Measurements from ENCODE around the gene PNO1.

The PNO1 gene

DNA sequence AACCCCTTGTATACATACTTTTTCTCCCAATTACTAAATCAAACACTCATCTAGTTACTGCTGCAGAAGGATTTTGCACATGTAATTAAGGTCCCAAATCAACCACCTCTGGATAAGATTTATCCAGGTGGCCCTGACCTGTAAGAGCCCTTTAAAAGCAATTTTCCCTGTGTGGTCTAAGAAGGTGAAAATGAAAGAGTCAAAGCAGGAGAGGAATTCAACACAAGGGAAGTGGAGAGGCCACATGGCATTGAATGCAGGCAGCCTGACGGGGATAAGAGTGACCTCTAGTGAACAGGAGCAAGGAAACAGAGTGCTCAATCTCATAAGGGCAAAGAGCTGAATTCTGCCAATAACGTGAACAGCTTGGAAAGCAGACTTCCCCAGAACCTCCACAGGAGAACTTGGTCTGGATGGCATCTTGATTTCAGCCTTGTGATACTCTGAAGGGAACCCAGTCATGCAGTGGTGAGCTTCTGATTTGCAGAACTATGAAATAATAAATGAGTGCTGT, 67.5 kb downstream of the PNO1 start (continued):
- TF ChIP-seq, protein P1, sequence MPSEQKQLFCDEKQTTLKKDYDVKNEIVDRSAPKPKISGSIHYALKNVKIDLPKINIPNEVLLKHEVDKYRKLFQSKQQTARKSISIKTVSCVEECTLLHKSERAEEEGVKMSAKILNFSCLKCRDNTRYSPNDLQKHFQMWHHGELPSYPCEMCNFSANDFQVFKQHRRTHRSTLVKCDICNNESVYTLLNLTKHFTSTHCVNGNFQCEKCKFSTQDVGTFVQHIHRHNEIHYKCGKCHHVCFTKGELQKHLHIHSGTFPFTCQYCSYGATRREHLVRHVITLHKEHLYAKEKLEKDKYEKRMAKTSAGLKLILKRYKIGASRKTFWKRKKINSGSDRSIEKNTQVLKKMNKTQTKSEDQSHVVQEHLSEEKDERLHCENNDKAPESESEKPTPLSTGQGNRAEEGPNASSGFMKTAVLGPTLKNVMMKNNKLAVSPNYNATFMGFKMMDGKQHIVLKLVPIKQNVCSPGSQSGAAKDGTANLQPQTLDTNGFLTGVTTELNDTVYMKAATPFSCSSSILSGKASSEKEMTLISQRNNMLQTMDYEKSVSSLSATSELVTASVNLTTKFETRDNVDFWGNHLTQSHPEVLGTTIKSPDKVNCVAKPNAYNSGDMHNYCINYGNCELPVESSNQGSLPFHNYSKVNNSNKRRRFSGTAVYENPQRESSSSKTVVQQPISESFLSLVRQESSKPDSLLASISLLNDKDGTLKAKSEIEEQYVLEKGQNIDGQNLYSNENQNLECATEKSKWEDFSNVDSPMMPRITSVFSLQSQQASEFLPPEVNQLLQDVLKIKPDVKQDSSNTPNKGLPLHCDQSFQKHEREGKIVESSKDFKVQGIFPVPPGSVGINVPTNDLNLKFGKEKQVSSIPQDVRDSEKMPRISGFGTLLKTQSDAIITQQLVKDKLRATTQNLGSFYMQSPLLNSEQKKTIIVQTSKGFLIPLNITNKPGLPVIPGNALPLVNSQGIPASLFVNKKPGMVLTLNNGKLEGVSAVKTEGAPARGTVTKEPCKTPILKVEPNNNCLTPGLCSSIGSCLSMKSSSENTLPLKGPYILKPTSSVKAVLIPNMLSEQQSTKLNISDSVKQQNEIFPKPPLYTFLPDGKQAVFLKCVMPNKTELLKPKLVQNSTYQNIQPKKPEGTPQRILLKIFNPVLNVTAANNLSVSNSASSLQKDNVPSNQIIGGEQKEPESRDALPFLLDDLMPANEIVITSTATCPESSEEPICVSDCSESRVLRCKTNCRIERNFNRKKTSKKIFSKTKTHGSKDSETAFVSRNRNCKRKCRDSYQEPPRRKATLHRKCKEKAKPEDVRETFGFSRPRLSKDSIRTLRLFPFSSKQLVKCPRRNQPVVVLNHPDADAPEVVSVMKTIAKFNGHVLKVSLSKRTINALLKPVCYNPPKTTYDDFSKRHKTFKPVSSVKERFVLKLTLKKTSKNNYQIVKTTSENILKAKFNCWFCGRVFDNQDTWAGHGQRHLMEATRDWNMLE (tag by site-specific recombination; conservative IDR thresholded peaks at IDR 0.05; ENCODE audit: low read depth) = no peak
- TF ChIP-seq EGR2 (tag by site-specific recombination; IDR thresholded peaks at IDR 0.05; ENCODE audit: low read depth) = no peak
- peak; percentile 75 for TF ChIP-seq ZBTB17 (tag by site-specific recombination; IDR thresholded peaks at IDR 0.05)
- TF ChIP-seq ZNF146 (tag by site-specific recombination; IDR thresholded peaks at IDR 0.05) = no peak
- peak; percentile 31; the same call in 1 of the 2 replicates for TF ChIP-seq ZNF600 (tag by site-specific recombination; IDR thresholded peaks at IDR 0.05)
- no peak for TF ChIP-seq SP3 (tag by site-specific recombination; IDR thresholded peaks at IDR 0.05)
- TF ChIP-seq ZNF184 (tag by site-specific recombination; IDR thresholded peaks at IDR 0.05) = no peak
- TF ChIP-seq, protein P2, sequence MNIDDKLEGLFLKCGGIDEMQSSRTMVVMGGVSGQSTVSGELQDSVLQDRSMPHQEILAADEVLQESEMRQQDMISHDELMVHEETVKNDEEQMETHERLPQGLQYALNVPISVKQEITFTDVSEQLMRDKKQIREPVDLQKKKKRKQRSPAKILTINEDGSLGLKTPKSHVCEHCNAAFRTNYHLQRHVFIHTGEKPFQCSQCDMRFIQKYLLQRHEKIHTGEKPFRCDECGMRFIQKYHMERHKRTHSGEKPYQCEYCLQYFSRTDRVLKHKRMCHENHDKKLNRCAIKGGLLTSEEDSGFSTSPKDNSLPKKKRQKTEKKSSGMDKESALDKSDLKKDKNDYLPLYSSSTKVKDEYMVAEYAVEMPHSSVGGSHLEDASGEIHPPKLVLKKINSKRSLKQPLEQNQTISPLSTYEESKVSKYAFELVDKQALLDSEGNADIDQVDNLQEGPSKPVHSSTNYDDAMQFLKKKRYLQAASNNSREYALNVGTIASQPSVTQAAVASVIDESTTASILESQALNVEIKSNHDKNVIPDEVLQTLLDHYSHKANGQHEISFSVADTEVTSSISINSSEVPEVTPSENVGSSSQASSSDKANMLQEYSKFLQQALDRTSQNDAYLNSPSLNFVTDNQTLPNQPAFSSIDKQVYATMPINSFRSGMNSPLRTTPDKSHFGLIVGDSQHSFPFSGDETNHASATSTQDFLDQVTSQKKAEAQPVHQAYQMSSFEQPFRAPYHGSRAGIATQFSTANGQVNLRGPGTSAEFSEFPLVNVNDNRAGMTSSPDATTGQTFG (tag by site-specific recombination; IDR thresholded peaks at IDR 0.05; ENCODE audit: borderline replicate concordance) = no peak
- no peak for TF ChIP-seq ZNF747 (tag by site-specific recombination; IDR thresholded peaks at IDR 0.05)
- TF ChIP-seq IKZF3 (tag by site-specific recombination; IDR thresholded peaks at IDR 0.05) = 0 out of 2 replicates have a peak, but pooled peaks have one; percentile 17
- no peak for TF ChIP-seq ZNF555 (tag by site-specific recombination; conservative IDR thresholded peaks at IDR 0.05)
- TF ChIP-seq ZNF311 (tag by site-specific recombination; IDR thresholded peaks at IDR 0.05; ENCODE audit: borderline replicate concordance) = no peak
- TF ChIP-seq ZNF426 (tag by site-specific recombination; IDR thresholded peaks at IDR 0.05) = no peak
- no peak for TF ChIP-seq ZNF670 (tag by site-specific recombination; IDR thresholded peaks at IDR 0.05; ENCODE audit: low read depth)
- TF ChIP-seq ZNF707 (tag by site-specific recombination; IDR thresholded peaks at IDR 0.05) = no peak
- no peak for TF ChIP-seq FEZF1 (tag by site-specific recombination; IDR thresholded peaks at IDR 0.05)
- TF ChIP-seq ZFP3 (tag by site-specific recombination; IDR thresholded peaks at IDR 0.05; ENCODE audit: low read depth) = no peak
- no peak for TF ChIP-seq HOXA7 (CRISPR knock-in tag; IDR thresholded peaks at IDR 0.05; ENCODE audit: borderline replicate concordance)
- peak; percentile 53; the same call in 1 of the 2 replicates for TF ChIP-seq PRDM1 (tag by site-specific recombination; IDR thresholded peaks at IDR 0.05)
- no peak for TF ChIP-seq ZNF214 (tag by site-specific recombination; IDR thresholded peaks at IDR 0.05; ENCODE audit: borderline replicate concordance)
- TF ChIP-seq SCRT2 (tag by site-specific recombination; IDR thresholded peaks at IDR 0.05) = no peak
- TF ChIP-seq ZNF658 (tag by site-specific recombination; IDR thresholded peaks at IDR 0.05) = no peak
- TF ChIP-seq SETDB1 (IDR thresholded peaks at IDR 0.05; ENCODE audit: insufficient read length, low read length) = no peak
- no peak for TF ChIP-seq SALL2 (tag by site-specific recombination; IDR thresholded peaks at IDR 0.05; ENCODE audit: borderline replicate concordance)
- no peak for TF ChIP-seq BCL11A (tag by site-specific recombination; IDR thresholded peaks at IDR 0.05; ENCODE audit: low read depth)
- no peak for TF ChIP-seq BCL6B (tag by site-specific recombination; IDR thresholded peaks at IDR 0.05)
- no peak for TF ChIP-seq ZNF292 (tag by site-specific recombination; IDR thresholded peaks at IDR 0.05; ENCODE audit: borderline replicate concordance, low read depth)
- TF ChIP-seq, protein P3, sequence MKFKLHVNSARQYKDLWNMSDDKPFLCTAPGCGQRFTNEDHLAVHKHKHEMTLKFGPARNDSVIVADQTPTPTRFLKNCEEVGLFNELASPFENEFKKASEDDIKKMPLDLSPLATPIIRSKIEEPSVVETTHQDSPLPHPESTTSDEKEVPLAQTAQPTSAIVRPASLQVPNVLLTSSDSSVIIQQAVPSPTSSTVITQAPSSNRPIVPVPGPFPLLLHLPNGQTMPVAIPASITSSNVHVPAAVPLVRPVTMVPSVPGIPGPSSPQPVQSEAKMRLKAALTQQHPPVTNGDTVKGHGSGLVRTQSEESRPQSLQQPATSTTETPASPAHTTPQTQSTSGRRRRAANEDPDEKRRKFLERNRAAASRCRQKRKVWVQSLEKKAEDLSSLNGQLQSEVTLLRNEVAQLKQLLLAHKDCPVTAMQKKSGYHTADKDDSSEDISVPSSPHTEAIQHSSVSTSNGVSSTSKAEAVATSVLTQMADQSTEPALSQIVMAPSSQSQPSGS (tag by site-specific recombination; IDR thresholded peaks at IDR 0.05; ENCODE audit: low read depth) = no peak
- no peak for TF ChIP-seq ZNF626 (tag by site-specific recombination; IDR thresholded peaks at IDR 0.05)
- TF ChIP-seq ZNF596 (tag by site-specific recombination; IDR thresholded peaks at IDR 0.05) = no peak
